GM12874 (cell line): ENCODE data around the gene KYAT1.

ENCODE experiments used
- TF ChIP-seq, protein P1 (sequence below): IDR thresholded peaks from 2 replicates; pipeline ENCODE4 v1.5.1; 2011; ENCODE audit warnings: low read depth, mild to moderate bottlenecking, control low read depth, low read length, moderate library complexity; ENCODE audit not compliant: insufficient read depth

KYAT1 gene

GRCh38 chr9:128824911-128825310 lies 56.8 kb downstream of the KYAT1 start:
- TF ChIP-seq, protein P1, sequence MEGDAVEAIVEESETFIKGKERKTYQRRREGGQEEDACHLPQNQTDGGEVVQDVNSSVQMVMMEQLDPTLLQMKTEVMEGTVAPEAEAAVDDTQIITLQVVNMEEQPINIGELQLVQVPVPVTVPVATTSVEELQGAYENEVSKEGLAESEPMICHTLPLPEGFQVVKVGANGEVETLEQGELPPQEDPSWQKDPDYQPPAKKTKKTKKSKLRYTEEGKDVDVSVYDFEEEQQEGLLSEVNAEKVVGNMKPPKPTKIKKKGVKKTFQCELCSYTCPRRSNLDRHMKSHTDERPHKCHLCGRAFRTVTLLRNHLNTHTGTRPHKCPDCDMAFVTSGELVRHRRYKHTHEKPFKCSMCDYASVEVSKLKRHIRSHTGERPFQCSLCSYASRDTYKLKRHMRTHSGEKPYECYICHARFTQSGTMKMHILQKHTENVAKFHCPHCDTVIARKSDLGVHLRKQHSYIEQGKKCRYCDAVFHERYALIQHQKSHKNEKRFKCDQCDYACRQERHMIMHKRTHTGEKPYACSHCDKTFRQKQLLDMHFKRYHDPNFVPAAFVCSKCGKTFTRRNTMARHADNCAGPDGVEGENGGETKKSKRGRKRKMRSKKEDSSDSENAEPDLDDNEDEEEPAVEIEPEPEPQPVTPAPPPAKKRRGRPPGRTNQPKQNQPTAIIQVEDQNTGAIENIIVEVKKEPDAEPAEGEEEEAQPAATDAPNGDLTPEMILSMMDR = no peak

GRCh38 chr9:128823903-128824406 lies 57.8 kb downstream of the KYAT1 start:
- TF ChIP-seq, protein P1 = no peak

DNA sequence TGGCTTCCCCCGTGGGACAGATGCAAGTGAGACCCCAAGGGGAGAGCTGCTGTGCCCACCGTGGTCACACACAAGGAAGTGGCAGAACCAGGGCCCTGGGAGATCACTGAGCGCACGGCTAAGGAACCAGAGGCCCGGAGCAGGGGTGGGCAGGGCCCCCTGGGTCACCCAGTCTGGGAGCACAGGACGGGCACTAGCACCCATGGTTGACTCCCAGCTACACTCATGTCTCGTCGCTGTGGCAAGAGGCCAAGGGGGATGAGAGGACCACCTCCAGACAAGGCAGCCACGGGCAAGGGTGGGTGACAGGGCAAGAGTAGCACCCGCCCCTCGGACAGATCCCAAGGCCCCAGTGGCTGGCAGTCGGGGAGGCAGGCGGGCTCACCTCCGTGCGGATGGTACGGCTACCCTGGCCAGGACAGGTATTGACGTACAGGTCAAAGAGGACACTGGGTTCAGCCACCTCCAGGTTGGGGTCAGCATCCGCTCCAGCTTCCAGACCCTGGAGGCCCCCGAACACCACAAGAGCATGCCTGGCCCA lies 58.3 kb downstream of the KYAT1 start:
- TF ChIP-seq, protein P1 = no peak

DNA sequence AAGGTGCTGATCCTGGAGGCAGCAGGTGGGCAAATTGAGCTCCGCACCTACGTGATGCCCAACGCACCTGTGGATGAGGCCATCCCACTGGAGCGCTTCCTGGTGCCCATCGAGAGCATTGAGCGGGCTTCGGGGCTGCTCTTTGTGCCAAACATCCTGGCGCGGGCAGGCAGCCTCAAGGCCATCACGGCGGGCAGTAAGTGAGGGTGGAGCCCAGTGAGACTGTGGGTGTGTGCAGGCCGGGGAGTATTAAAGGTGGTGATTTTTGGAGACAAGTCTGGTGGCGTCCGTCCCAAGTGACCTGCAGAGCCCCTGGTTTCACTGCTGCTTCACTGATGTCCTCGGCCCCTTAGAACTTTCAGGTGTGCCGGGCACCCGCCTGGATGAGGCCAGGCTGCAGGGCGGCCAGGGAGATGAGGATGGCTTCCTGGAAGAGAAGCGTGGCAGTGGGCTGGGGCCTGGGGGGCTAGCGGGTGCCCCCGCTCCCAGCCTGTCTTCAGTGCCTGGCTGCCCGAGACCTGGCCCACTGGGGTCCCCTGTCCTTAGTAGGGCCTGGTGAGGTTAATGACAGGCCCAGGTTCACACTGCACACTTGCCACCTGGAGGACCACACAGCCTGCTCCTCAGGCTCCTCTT lies 59.2 kb downstream of the KYAT1 start:
- TF ChIP-seq, protein P1 = no peak

DNA sequence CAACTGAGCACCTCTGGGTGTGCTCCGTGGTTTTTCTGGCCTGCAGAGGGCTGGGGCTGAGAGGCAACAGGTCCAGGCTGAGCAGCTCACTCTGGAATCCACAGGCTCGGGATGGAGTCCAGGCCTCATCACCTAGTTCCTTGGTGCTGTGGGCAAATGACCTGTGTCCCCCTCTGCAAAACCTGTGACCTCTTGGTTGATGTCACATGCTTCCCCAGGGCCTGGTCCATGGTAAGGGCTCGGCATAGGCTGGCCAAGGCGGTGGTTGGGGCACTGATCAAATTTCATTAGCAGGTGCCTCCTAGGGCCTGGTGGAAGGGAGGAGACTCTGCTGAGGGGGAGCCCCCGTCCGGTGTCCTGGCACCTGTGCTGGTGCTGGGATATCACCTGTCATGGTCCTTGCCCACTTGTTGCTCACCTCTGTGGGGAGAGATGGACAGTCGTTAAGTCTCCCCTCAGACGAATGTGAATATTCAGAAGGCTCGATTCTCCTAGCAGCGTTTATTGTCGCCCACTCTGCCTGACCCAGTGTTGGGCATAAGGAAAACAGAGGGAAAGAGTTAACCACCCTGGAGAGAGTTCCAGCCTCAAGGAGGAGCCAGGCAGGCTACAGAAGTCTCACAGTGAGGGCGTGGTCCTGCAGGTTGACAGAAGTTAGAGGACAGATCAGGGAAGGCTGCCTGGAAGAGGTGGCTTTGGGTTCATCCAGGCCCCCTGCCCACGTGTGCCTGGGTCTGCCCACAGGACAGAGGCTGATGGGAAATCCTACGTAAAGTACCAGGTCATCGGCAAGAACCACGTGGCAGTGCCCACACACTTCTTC lies 60.0 kb downstream of the KYAT1 start:
- TF ChIP-seq, protein P1 = no peak

DNA sequence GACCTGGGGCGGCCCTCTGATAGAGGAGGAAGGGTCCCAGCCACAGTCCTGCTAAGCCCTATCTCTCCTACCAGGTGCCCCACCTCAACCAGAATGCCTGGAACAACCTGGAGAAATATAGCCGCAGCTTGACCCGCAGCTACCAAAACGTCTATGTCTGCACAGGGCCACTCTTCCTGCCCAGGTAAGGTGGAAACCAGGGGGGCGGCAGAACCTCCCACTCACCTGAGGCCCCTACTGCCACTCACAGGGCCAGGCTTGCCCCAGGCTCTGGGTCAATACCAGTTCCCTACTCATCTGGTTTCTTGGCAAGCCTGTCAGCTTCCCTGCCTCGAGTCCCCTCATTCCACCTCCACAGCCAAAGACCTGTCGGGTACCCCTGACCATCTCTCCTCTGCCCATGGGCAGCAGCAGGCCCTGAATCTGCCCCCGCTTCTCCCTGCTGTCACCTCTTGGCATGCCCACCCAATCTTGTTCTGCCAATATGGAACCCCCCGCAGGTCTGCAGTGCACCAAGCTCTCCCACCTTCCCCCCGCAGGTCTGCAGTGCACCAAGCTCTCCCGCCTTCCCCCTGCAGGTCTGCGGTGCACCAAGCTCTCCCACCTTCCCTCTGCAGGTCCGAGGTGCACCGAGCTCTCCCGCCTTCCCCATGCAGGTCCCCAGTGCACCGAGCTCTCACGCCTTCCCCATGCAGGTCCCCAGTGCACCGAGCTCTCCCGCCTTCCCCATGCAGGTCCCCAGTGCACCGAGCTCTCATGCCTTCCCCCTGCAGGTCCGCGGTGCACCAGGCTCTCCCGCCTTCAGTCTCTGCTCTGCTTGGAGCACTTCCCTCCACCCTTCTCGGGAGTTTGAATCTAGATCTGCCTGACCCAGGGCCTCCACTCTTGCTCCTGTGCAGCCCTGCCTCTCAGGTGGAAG lies 60.8 kb downstream of the KYAT1 start:
- TF ChIP-seq, protein P1 = no peak
